GM10266 (cell line): ENCODE data around the gene DBNL.
A peak's percentile ranks its signal among the peaks of the same experiment; 100 is the strongest.

Experiments
- DNase-seq: peaks from one replicate; pipeline ENCODE4 v3.0.0; 2012; ENCODE audit errors: extremely low spot score
- TF ChIP-seq, protein P1 (sequence below): IDR thresholded peaks from 2 replicates; pipeline ENCODE4 v1.5.1; 2012; ENCODE audit warnings: mild to moderate bottlenecking, low read depth; ENCODE audit not compliant: control insufficient read depth, insufficient read depth; ENCODE audit errors: missing control alignments

Gene DBNL

DNA sequence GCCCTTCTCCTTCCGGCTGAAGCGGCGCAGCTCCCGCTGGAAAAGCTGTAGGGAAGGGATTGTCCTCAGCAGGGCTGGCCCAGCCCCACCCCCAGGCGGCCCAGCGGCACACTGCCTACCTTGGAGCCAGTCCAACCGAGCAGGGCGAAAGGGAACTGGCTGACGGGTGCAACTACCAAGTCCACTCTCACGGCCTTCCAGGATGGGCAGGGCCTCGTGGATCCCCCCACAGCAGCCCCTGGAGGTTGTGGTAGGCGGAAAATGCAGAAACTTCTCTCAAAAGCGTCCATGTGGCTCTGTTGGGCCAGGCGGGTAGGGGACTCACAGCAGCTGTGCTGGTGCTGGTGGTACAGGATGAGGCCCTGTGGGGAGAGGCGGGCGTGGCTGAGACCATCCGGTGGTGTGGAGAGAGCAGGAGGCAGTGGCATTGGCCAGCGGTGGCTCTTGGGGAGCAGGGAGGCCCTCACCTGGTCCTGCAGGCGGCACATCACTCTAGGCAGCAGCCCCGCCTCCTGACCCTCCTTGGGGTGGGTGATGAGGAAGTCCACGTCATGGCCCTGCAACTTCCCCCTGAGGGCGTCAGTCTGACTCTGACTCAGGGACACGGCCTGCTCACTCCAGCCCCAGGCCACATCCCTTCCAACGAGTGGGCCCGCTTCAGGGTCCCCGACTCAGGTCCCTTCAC is 29.3 kb downstream of the DBNL start:
- peak; percentile 64 for DNase-seq
- TF ChIP-seq, protein P1, sequence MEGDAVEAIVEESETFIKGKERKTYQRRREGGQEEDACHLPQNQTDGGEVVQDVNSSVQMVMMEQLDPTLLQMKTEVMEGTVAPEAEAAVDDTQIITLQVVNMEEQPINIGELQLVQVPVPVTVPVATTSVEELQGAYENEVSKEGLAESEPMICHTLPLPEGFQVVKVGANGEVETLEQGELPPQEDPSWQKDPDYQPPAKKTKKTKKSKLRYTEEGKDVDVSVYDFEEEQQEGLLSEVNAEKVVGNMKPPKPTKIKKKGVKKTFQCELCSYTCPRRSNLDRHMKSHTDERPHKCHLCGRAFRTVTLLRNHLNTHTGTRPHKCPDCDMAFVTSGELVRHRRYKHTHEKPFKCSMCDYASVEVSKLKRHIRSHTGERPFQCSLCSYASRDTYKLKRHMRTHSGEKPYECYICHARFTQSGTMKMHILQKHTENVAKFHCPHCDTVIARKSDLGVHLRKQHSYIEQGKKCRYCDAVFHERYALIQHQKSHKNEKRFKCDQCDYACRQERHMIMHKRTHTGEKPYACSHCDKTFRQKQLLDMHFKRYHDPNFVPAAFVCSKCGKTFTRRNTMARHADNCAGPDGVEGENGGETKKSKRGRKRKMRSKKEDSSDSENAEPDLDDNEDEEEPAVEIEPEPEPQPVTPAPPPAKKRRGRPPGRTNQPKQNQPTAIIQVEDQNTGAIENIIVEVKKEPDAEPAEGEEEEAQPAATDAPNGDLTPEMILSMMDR: no peak

DNA sequence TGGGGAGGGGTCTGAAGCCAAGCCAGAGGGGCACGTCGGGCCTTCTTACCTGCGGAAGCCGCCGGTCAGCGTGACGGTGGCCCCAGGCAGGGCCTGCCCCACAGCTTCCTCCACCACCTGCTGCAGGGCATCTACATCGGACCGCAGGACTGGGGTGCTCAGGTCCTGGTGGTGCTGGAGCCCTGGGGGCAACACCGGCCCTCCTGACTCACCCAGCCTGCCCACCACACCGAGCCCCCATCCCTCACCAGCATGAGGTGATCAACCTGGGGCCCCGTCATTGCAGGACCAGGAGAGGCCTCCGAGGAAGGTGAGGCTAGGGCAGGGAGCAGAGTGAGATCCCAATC is 29.8 kb downstream of the DBNL start:
- TF ChIP-seq, protein P1: no peak
- no peak for DNase-seq

DNA sequence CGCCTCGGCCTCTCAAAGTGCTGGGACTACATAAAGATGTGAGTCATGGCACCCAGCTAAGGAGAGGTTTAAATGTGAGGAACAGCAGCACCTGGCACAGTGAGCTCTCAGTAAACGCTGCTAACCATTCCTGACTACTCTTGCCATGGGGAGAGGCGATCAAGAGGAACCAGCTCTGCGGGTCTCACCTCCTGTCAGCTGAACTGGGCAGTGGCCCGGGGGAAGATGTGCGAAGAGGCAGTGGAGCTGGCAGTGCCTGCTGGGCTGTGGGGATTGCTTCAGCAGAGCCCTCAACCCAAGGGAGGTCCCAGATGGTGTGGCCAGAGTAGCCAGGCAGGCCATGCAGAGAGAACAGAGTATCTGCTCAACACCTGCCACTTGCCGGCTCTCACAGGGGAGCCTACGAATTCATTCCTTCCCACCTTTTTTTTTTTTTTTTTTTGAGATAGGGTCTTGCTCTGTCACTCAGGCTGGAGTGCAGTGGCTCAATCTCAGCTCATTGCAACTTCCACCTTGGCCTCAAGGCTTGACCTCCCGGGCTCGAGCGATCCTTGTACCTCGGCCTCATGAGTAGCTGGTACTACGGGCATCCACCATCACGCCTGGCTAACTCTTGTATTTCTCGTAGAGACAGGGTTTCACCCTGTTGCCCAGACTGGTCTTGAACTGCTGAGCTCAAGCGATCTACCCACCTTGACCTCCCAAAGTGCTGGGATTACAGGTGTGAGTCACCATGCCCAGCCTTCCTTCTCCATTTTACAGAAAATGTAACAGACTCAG is 31.0 kb downstream of the DBNL start:
- DNase-seq: no peak
- TF ChIP-seq, protein P1: no peak

DNA sequence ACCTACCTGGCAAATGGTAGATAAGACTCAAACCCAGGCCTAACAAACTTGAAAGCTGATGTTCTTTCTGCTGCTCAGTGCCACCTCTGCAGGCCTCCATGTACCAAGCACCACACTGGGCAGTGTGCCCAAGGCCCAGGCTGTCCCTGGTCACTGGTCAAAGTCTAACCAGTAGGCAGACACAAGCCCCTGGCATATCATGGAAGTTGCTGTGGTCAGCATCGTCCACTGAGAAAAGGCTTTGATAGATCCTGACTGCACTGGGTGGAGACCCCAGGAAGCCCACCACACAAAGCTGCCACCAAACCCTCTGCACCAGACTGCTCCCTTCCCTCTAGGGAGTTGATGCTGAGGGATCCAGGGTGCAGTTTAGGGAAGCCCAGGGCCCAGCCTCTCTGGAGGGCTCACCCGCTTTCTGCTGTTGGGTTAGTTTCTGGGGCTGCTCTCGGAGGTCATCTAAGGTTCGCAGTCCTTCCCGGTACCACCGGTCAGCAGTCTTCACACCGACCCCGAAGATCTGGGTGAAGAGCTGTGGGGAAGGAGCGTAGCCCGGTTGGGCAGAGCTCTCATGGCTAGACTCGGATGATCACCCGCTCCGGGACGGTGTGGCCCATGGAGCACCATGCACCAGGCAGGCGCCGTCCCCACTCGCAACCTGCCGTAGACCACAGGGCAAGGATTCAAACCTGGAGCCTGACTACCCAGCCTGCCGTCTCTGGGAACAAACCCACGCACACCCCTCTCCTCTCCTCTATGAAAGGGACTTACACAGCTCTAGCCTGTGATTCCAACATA is 31.8 kb downstream of the DBNL start:
- TF ChIP-seq, protein P1: no peak
- no peak for DNase-seq

DNA sequence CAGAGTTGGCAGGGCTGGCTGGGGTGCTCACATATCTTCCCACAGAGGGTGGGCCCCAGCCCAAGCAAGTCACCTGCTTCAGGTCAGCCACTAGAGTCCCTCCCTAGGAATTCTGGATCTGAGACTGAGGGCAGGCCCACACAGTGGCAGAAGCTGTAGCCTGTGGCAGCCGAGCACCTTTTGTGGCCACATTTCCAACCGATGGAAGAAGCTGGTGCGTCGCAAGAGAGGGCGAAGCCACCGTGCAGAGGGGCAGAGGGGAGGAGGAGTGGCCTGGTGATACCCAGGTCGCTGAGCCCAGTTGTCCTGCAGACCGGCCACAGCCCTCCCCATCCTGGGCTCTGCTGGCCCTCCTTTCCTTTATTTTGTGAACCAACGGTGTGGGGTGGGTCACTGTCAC is 32.6 kb downstream of the DBNL start:
- no peak for DNase-seq
- TF ChIP-seq, protein P1: no peak

DNA sequence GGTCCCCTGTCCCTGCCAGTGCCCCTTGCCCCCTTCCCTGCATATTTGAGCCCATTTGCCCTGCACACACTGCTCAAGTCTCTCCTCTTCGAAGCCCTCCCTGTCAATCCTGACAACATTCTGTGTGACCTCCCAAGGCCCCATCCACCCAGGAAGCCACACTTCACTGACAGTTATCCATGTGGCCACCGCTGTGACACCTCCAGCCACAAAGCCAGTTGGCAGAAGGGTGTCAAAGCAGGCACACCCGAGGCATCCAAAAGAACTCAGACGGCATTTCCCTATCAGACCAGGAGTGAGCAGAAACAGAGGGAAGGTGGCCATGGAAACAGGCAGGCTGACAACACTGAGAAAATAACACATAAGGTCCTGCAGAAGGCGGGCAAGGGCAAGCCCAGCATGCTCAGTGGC is 33.2 kb downstream of the DBNL start:
- DNase-seq: no peak
- TF ChIP-seq, protein P1: no peak
